GM08714 (cell line): Measurements from ENCODE around the gene COMMD6.

Source experiments
- H3K4me3 ChIP-seq: fragments of 200-500 bp; sonication (Bioruptor generic); 2 replicates; pipeline ENCODE4 v1.5.1; 2014; ENCODE audit warnings: mild to moderate bottlenecking, low read length, inconsistent platforms
- ZNF274 ChIP-seq: IDR thresholded peaks from 2 replicates; pipeline ENCODE4 v1.6.1; 2012; ENCODE audit warnings: mild to moderate bottlenecking, low read depth, low read length

COMMD6 gene

GRCh38 chr13:75537401-75538365 lies at the start of gene COMMD6:
COMMD6 (minus strand) TSS chr13:75537841; CDS start chr13:75537805, 36 bp downstream.
- H3K4me3 ChIP-seq: peak within 1 kb of the TSS; percentile 87
- no peak for TF ChIP-seq ZNF274

GRCh38 chr13:75585153-75585552 lies 47.5 kb upstream of the COMMD6 start:
- TF ChIP-seq ZNF274: no peak
- no peak overlapping the region for H3K4me3 ChIP-seq

GRCh38 chr13:75583091-75583490 lies 45.5 kb upstream of the COMMD6 start:
- TF ChIP-seq ZNF274: no peak
- no peak overlapping the region for H3K4me3 ChIP-seq

- H3K4me3 ChIP-seq: no peak overlapping the region
- no peak for TF ChIP-seq ZNF274
Observed at GRCh38 chr13:75581874-75582640, 44.4 kb upstream of the COMMD6 start.

GRCh38 chr13:75579529-75579928 lies 41.9 kb upstream of the COMMD6 start:
- TF ChIP-seq ZNF274: no peak
- H3K4me3 ChIP-seq: no peak overlapping the region; the same call in 1 of the 2 replicates

- no peak overlapping the region for H3K4me3 ChIP-seq
- no peak for TF ChIP-seq ZNF274
Observed at GRCh38 chr13:75569576-75569975, 31.9 kb upstream of the COMMD6 start.

- TF ChIP-seq ZNF274: no peak
- no peak overlapping the region for H3K4me3 ChIP-seq
Observed at GRCh38 chr13:75566658-75567057, 29.0 kb upstream of the COMMD6 start.

GRCh38 chr13:75558145-75558840 lies 20.7 kb upstream of the COMMD6 start:
- H3K4me3 ChIP-seq: no peak overlapping the region
- TF ChIP-seq ZNF274: no peak

GRCh38 chr13:75556961-75557360 lies 19.3 kb upstream of the COMMD6 start:
- no peak for TF ChIP-seq ZNF274

GRCh38 chr13:75555836-75556235 lies 18.2 kb upstream of the COMMD6 start:
- no peak overlapping the region for H3K4me3 ChIP-seq
- TF ChIP-seq ZNF274: no peak

More at GRCh38 chr13:75556961-75557360, 19.3 kb upstream of the COMMD6 start:
- no peak overlapping the region for H3K4me3 ChIP-seq

- no peak overlapping the region for H3K4me3 ChIP-seq
Observed at GRCh38 chr13:75554981-75555380, 17.3 kb upstream of the COMMD6 start.

GRCh38 chr13:75554464-75554863 lies 16.8 kb upstream of the COMMD6 start:
- no peak overlapping the region for H3K4me3 ChIP-seq
- TF ChIP-seq ZNF274: no peak

More at GRCh38 chr13:75554981-75555380, 17.3 kb upstream of the COMMD6 start:
- TF ChIP-seq ZNF274: no peak

GRCh38 chr13:75550159-75550567 lies 12.5 kb upstream of the COMMD6 start:
- no peak for TF ChIP-seq ZNF274
- peak overlapping the region; percentile 93 for H3K4me3 ChIP-seq

- no peak for TF ChIP-seq ZNF274
- peak within 1 kb of the TSS; percentile 93 for H3K4me3 ChIP-seq
Observed at GRCh38 chr13:75549262-75550158, 11.9 kb upstream of the COMMD6 start, which contains the start of gene UCHL3. UCHL3 (plus strand) TSS chr13:75549791; CDS start chr13:75549821, 30 bp downstream.
